ENCODE measurements around the gene PTN. TPM values are rescaled to one million over a fixed set of nuclear protein-coding genes. Genes with fewer than 3 reads are reported as not detected.

Gene PTN
- total and polyA plus RNA-seq, 7 donors = 4.4 to 52.3 (median 35.5) TPM; not detected in 1

DNA sequence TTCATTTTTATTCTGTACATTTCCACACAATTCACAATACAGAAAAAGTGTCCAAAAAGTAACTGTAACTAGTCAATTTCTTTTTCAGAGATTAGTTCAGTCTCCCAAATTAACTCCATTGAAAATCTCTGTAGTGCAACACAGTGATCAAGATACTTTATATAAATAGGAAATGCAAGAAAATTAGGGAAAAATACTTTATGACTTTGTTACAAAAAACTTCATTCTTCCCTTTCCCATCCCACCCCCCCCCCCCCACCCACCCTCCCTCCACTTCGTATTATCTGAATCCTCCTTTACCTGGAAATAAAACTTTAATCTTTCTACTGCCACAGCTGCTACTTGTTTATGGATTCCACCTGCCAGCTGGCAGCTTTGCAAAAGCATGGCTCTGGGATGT is 37.5 kb upstream of the PTN start:
- TF ChIP-seq POLR2A (IDR thresholded peaks at IDR 0.05) (no peak), POLR2AphosphoS5 (IDR thresholded peaks at IDR 0.05) (no peak), EP300 (IDR thresholded peaks at IDR 0.05) (no peak)
- TF ChIP-seq, protein P1, sequence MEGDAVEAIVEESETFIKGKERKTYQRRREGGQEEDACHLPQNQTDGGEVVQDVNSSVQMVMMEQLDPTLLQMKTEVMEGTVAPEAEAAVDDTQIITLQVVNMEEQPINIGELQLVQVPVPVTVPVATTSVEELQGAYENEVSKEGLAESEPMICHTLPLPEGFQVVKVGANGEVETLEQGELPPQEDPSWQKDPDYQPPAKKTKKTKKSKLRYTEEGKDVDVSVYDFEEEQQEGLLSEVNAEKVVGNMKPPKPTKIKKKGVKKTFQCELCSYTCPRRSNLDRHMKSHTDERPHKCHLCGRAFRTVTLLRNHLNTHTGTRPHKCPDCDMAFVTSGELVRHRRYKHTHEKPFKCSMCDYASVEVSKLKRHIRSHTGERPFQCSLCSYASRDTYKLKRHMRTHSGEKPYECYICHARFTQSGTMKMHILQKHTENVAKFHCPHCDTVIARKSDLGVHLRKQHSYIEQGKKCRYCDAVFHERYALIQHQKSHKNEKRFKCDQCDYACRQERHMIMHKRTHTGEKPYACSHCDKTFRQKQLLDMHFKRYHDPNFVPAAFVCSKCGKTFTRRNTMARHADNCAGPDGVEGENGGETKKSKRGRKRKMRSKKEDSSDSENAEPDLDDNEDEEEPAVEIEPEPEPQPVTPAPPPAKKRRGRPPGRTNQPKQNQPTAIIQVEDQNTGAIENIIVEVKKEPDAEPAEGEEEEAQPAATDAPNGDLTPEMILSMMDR (IDR thresholded peaks at IDR 0.05) = no peak
- Histone ChIP-seq H3K27ac (no peak overlapping the region), H3K9me3 (peaks cover 0 to 2% (median 0%) of the 10 kb centered on the region in 4 donors), H3K27me3 (no peaks in the 10 kb centered on the region), H3K4me1 (no peaks in the 10 kb centered on the region), H3K4me3 (no peak overlapping the region), H3K36me3 (no peaks in the 10 kb centered on the region)
- no peak for DNase-seq
- intact Hi-C loops (cut with DNase I) = no loop called here
- WGBS, 2 donors = 33 to 65% methylated on average over 1 of the region's 1 CpG

DNA sequence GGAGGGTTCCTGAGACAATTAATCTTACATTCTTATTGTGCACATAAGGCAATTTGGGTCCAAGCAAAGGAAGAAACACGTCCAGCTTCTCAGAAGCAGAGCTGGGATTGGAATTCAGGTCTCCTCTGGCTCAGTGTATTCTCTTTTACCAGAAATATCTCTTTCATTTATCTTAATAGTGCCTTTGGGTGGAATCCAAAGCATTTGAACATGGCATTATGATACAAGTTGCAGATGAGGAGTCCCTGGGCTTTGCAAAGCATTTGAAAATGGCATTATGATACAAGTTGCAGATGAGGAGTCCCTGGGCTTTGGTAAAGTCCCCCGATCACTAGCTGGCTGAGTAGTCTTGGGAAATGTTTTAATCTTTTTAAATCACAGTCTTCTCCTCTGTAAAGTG is 30.0 kb upstream of the PTN start:
- H3K9me3 ChIP-seq = peaks cover 0 to 2% (median 0%) of the 10 kb centered on the region in 4 donors
- H3K36me3 ChIP-seq = no peaks in the 10 kb centered on the region
- TF ChIP-seq, protein P1 (IDR thresholded peaks at IDR 0.05) = no peak
- TF ChIP-seq EP300 (IDR thresholded peaks at IDR 0.05) (no peak), POLR2AphosphoS5 (IDR thresholded peaks at IDR 0.05) (no peak), POLR2A (IDR thresholded peaks at IDR 0.05) (no peak)
- intact Hi-C loops (cut with DNase I) = no loop called here
- 65 to 74% methylated on average over 2 of the region's 2 CpGs for WGBS, 2 donors
- H3K27ac ChIP-seq = no peak overlapping the region
- no peaks in the 10 kb centered on the region for H3K27me3 ChIP-seq
- no peak overlapping the region for H3K4me3 ChIP-seq
- no peak for DNase-seq
- peaks cover 0 to 5% (median 0%) of the 10 kb centered on the region in 4 donors for H3K4me1 ChIP-seq

DNA sequence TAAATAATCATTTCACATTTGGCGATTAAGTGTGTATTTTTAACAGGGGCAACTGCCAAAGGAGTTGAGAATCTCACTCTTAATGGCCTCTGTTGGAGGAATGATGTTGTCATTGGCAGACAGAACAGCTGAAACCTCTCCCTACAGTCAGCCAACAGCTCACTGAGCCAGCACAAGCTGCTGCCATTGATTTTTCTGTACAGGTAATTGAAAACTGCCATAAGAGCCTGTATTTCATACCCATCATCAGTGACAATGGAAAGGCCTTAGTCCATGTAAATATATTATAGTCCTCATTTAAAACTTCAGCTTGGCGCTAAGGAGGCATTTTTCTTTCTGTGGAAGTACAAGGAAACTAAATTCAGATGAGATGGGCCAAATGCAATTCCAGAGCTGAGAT is 28.1 kb upstream of the PTN start:
- H3K9me3 ChIP-seq = no peaks in the 10 kb centered on the region
- no peak overlapping the region for H3K4me3 ChIP-seq
- H3K36me3 ChIP-seq = no peaks in the 10 kb centered on the region
- TF ChIP-seq POLR2A (IDR thresholded peaks at IDR 0.05) (no peak), POLR2AphosphoS5 (IDR thresholded peaks at IDR 0.05) (no peak), EP300 (IDR thresholded peaks at IDR 0.05) (no peak)
- TF ChIP-seq, protein P1 (IDR thresholded peaks at IDR 0.05) = no peak
- no peak overlapping the region for H3K27ac ChIP-seq
- WGBS, 2 donors = 84 to 90% methylated on average over 2 of the region's 2 CpGs
- H3K4me1 ChIP-seq = peaks cover 0 to 5% (median 0%) of the 10 kb centered on the region in 4 donors
- intact Hi-C loops (cut with DNase I) = no loop called here
- no peak for DNase-seq
- H3K27me3 ChIP-seq = no peaks in the 10 kb centered on the region

DNA sequence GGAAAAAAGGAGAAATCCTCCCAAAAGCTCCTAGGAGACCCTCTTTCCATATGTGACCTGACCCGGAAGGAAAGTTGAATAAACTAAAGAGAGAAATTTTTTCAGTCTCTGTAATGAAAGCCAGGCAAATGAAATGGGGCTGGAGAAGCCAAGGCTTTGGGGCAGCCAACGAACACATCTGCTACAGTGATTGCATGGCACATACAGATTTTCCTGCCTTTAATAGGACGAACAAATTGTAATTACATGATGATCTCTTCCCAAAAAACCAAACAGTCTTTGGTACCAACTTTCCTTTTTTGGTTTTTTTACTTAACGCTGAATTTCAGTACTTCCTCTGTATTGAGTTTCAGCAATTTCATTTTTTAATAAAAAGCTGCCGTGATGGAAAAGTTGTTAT is 23.5 kb upstream of the PTN start:
- no peaks in the 10 kb centered on the region for H3K4me1 ChIP-seq
- no peaks in the 10 kb centered on the region for H3K9me3 ChIP-seq
- no peaks in the 10 kb centered on the region for H3K36me3 ChIP-seq
- TF ChIP-seq POLR2A (IDR thresholded peaks at IDR 0.05) (no peak), POLR2AphosphoS5 (IDR thresholded peaks at IDR 0.05) (no peak), EP300 (IDR thresholded peaks at IDR 0.05) (no peak)
- TF ChIP-seq, protein P1 (IDR thresholded peaks at IDR 0.05) = no peak
- WGBS, 2 donors = 88 to 89% methylated on average over 5 of the region's 5 CpGs
- intact Hi-C loops (cut with DNase I) = no loop called here
- H3K27ac ChIP-seq = no peak overlapping the region
- H3K27me3 ChIP-seq = no peaks in the 10 kb centered on the region
- no peak overlapping the region for H3K4me3 ChIP-seq
- no peak for DNase-seq

DNA sequence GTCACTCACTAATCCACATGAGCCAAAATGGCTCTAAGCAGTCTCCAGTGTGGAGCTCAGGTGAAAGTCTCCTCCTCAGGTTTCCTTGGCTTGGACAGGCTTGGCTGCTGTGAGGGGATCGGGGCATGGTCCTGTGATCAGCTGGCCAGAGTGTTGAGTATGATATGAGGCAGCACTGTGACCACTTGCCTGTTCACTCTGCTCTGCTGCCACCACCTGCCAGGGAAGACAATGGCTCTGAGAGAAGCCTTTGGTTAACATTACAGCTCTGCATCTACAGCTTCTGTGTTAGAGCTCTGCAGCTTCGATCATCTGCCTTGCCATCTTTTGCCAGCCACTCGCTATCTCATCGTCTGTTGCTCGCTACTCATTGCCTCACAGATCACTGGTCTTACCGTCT is 20.1 kb upstream of the PTN start:
- Histone ChIP-seq H3K27ac (no peak overlapping the region), H3K9me3 (no peaks in the 10 kb centered on the region), H3K4me3 (no peak overlapping the region), H3K36me3 (no peaks in the 10 kb centered on the region), H3K4me1 (no peaks in the 10 kb centered on the region), H3K27me3 (no peaks in the 10 kb centered on the region)
- intact Hi-C loops (cut with DNase I) = no loop called here
- TF ChIP-seq, protein P1 (IDR thresholded peaks at IDR 0.05) = no peak
- TF ChIP-seq POLR2AphosphoS5 (IDR thresholded peaks at IDR 0.05) (no peak), POLR2A (IDR thresholded peaks at IDR 0.05) (no peak), EP300 (IDR thresholded peaks at IDR 0.05) (no peak)
- no peak for DNase-seq
- 91 to 92% methylated on average over 6 of the region's 6 CpGs for WGBS, 2 donors
